ENCODE results near the gene UGT1A8.

Gene UGT1A8

DNA sequence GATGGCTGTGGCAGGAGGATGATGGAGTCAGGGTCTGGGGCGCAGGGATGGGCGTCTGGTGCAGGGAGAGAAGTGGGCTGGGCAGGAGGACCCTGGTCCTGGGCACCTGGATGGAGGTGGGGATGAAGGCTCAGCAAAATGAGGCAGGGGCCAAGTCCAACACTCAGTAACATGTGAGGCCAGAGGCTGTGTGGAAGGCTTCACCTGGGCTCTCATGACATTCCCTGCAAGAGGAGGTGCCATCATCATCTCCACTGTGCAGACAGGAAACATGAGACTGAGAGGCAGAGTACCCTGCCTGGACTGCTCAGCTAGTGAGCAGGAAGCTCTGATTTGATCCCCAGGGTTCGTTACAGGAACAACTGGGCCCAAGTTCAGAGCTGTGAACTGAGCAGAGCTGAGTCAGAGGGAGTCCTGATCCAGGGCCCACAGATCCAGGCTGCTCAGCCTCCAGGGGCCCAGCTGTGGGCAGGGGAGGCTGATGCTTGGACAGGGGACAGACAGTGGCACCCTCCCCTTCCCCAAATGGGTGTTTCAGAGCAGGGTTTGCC is 200.0 kb downstream of the UGT1A8 start:
- Histone ChIP-seq H3K4me1 (ENCODE audit: control insufficient read depth, insufficient read depth, low read length) (no peaks in the 10 kb centered on the region), H3K27ac (ENCODE audit: low read depth, low read length) (no peak overlapping the region), H3K27me3 (ENCODE audit: control insufficient read depth, insufficient read depth, low read length) (no peaks in the 10 kb centered on the region), H3K9ac (ENCODE audit: low read length) (no peak overlapping the region), H3K4me3 (ENCODE audit: low read length) (no peak overlapping the region), H3K36me3 (ENCODE audit: control insufficient read depth, insufficient read depth, low read length) (no peaks in the 10 kb centered on the region)

DNA sequence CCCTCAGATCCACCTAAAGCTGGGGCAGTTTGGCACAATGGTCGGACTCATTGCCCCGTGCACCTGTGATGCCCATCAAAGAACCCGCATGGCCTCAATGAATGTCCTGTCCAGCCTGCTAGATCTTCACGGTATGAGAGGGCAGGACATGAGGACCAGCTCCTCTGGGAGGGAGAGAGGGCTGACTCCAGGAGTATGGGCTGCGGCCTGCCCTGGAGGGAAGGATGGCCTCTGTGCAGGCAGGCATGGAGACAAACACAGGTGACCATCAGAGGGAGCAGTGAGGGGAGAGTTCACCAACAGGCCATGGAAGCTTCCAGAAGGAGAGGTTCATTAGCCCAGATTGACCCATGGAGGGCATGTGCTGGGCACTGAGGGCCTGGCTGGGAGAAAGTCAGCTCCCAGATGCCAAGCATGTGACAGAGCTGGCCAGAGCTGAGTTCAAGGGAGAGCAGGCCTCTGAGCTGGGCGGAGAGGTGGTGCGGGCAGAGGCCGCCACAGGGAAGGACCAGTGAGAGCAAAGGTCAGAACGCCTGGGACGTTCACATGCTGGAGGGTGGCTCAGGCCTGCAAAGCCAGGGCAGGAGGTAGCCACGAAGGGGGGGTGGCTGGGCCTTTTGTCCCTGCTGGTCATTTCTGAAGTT is 200.7 kb downstream of the UGT1A8 start:
- Histone ChIP-seq H3K27ac (ENCODE audit: low read depth, low read length) (no peak overlapping the region), H3K9ac (ENCODE audit: low read length) (no peak overlapping the region), H3K4me1 (ENCODE audit: control insufficient read depth, insufficient read depth, low read length) (no peaks in the 10 kb centered on the region), H3K4me3 (ENCODE audit: low read length) (no peak overlapping the region), H3K27me3 (ENCODE audit: control insufficient read depth, insufficient read depth, low read length) (no peaks in the 10 kb centered on the region), H3K36me3 (ENCODE audit: control insufficient read depth, insufficient read depth, low read length) (no peaks in the 10 kb centered on the region)

DNA sequence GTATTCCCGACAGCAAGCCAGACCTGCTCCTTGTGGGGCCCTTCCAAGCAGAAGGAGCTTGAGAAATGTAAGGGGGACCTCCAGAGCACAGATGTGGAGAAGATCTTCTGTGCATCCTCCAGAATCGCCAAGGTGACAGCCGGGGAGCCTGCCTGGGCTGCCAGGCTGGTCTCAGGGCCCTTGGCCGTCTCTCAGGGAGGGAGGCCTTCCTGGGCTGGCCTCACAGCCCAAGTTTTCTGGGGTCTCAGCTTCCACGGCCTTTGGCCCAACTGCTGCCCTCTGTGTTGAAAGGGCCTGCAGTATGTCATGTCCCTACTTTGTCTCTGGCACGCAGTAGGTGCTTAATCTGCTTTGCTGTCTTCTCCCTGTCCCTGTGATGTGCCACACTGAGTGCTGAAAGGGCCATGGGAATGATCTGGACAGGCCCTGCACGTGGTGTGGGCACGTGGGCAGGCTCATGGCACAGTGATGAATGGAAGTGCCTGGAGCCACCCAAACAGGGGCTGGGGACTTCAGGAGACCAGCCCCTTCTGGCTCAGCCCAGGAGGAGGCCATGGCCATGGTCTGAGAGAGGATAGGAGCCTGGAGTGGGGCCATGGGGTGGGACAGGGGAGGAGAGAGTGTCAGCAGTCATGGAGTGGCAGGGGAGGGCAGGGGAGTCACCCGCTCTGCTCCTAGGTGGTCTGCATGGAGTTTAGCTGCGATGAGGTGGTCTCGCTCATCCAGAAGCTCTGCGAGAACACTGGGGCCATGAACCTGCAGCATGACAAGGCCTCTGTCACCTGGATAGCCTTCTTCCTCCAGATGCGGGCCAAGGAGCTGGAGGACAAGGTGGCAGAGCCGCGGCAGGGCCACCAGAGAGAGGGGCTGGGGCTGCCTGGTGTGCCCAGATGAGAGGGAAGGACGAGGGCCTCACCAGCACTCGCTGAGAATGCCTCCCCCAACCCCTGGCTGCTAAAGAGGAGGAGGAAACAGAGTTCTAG is 201.5 kb downstream of the UGT1A8 start:
- no peaks in the 10 kb centered on the region for H3K4me1 ChIP-seq (ENCODE audit: control insufficient read depth, insufficient read depth, low read length)

DNA sequence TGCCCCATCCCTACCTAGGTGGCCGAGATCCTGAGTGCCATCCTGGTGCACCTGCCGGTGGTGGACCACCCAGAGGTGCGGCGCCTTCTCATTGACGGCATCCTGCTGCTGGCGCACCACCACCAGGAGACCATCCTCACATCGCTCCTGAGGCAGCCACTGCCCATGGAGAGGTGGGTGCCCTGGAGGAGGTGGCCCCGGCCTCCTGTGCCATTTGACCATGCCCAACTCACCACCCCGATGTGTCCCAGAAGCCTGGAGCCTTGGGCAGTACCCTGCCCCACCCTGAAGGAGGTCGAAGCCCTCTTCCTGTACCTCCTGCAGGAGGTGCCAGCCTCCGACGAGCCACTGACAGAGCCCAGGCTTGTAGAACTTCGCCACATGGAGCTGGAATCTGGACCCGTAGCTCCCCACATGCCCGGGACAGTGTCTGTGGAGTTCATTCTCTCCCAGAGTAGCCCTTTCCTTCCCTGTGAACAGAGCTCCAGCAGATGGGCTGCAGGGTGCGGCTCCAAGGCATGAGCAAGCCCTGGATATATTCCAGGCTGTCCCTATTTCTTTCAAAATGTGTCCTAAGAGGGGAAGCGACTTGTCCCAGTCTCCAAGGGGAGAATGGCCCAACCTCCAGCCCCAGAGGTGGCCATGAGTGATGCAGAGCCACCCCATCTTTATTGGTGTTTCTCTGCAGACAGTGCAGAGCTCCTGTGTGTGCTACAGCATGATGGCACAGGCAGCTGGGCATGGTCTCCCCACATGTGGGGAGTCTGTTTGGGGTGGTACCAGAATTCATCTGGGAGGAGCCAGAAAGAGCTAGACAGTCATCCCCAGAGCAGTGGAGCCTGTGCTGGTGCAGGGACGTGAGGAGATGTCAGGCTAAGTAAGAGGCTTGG is 202.7 kb downstream of the UGT1A8 start:
- no peaks in the 10 kb centered on the region for H3K27me3 ChIP-seq (ENCODE audit: control insufficient read depth, insufficient read depth, low read length)
- no peaks in the 10 kb centered on the region for H3K36me3 ChIP-seq (ENCODE audit: control insufficient read depth, insufficient read depth, low read length)
- H3K4me1 ChIP-seq (ENCODE audit: control insufficient read depth, insufficient read depth, low read length): no peaks in the 10 kb centered on the region
- H3K4me3 ChIP-seq (ENCODE audit: low read length): no peak overlapping the region
- no peak overlapping the region for H3K27ac ChIP-seq (ENCODE audit: low read depth, low read length)
- no peak overlapping the region for H3K9ac ChIP-seq (ENCODE audit: low read length)

More for the DNA sequence above, 201.5 kb downstream of the UGT1A8 start:
- no peaks in the 10 kb centered on the region for H3K27me3 ChIP-seq (ENCODE audit: control insufficient read depth, insufficient read depth, low read length)
- no peak overlapping the region for H3K4me3 ChIP-seq (ENCODE audit: low read length)
- H3K36me3 ChIP-seq (ENCODE audit: control insufficient read depth, insufficient read depth, low read length): no peaks in the 10 kb centered on the region
- no peak overlapping the region for H3K27ac ChIP-seq (ENCODE audit: low read depth, low read length)
- H3K9ac ChIP-seq (ENCODE audit: low read length): no peak overlapping the region

DNA sequence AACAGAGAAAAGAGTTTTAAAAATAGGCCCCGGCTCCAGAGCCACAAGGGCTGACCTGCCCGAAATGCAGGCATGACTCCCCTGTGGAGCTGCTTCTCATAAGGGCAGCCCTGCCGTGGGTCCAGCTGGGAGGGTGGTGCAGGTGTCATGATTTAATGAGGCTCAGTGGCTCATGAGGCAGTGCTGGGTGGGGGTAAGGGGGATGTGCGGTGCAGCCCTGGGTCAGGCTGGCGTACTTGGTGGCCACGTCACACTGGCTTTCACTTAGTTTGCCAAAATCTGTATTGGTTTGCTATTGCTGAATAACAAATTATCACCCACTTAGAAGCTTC is 203.3 kb downstream of the UGT1A8 start:
- H3K27me3 ChIP-seq (ENCODE audit: control insufficient read depth, insufficient read depth, low read length): no peaks in the 10 kb centered on the region
- no peak overlapping the region for H3K4me3 ChIP-seq (ENCODE audit: low read length)
- H3K27ac ChIP-seq (ENCODE audit: low read depth, low read length): no peak overlapping the region
- H3K9ac ChIP-seq (ENCODE audit: low read length): no peak overlapping the region
- no peaks in the 10 kb centered on the region for H3K4me1 ChIP-seq (ENCODE audit: control insufficient read depth, insufficient read depth, low read length)
- H3K36me3 ChIP-seq (ENCODE audit: control insufficient read depth, insufficient read depth, low read length): no peaks in the 10 kb centered on the region

DNA sequence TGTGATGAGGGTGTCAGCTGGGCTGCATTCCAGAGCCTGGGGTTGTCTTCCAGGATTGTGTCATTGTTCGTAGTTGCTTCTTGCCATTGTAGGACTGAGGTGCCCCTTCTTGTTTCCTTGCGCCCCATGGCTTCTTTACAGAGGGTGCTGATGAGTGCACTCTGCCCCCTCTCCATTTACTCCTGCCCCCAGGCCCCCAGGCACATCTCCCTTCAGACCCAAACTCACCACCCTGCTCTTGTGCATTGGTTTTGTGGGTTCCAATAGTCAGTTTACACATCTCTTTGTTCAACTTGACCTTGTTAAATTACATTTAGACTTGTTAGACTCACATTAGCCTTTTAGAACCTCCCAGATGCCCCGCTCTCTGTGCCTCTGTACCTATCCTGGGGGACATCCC is 203.8 kb downstream of the UGT1A8 start:
- H3K9ac ChIP-seq (ENCODE audit: low read length): no peak overlapping the region
- H3K27ac ChIP-seq (ENCODE audit: low read depth, low read length): no peak overlapping the region

DNA sequence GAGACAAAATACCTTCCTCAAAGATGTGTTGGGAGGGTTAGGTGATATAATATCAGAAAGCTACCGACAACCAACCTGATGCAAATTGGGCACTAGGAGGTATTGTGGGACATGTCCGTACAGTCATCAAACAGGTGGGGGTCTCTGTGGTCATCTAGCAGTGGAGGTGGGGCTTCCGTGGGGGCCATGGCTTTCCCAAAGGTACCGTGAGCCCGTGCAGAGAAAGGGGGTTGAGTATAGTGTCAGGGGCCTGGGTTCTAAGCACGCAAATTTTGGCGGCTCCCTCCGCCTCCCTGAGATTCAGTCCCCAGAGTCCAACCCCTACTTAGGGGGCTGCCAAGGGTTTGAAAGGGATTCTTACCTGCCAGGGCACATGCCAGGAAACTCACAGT is 204.3 kb downstream of the UGT1A8 start:
- no peak overlapping the region for H3K9ac ChIP-seq (ENCODE audit: low read length)
- H3K36me3 ChIP-seq (ENCODE audit: control insufficient read depth, insufficient read depth, low read length): no peaks in the 10 kb centered on the region
- no peak overlapping the region for H3K27ac ChIP-seq (ENCODE audit: low read depth, low read length)
- H3K4me3 ChIP-seq (ENCODE audit: low read length): no peak overlapping the region
- no peaks in the 10 kb centered on the region for H3K27me3 ChIP-seq (ENCODE audit: control insufficient read depth, insufficient read depth, low read length)
- no peaks in the 10 kb centered on the region for H3K4me1 ChIP-seq (ENCODE audit: control insufficient read depth, insufficient read depth, low read length)

More for the DNA sequence above, 203.8 kb downstream of the UGT1A8 start:
- Histone ChIP-seq H3K4me1 (ENCODE audit: control insufficient read depth, insufficient read depth, low read length) (no peaks in the 10 kb centered on the region), H3K27me3 (ENCODE audit: control insufficient read depth, insufficient read depth, low read length) (no peaks in the 10 kb centered on the region), H3K36me3 (ENCODE audit: control insufficient read depth, insufficient read depth, low read length) (no peaks in the 10 kb centered on the region), H3K4me3 (ENCODE audit: low read length) (no peak overlapping the region)

DNA sequence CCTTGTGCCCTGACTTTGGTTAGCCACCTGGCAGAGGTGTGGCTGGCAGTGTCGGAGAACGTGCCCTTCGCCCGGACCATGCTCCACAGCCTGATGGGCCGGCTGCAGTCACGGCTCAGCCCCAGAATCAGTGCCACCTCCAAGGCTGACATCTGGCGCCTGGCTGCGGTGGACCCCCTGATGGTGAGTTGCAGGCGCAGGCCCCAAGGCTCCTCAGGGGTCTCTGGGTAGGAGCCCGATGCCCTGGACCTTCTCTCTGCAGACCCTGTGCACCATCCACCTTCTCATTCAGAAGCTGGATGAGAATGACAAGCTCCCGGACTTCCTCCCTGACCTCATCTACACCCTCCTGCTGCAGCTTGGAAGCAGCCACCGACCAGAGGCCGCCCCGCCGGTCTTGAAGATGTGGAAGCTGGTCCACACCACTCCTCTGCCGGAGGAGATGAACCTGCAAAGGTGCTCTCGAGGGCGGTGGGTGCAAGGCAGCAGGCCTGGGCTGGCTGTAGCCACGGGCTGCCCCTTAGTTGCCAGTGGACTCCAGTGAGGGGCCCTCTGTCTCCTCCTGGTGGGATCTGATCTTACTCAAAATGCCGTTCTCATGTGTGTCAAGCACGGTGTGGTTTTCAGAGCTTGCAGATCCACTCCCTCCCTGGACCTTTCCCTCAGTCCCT is 204.8 kb downstream of the UGT1A8 start:
- Histone ChIP-seq H3K27me3 (ENCODE audit: control insufficient read depth, insufficient read depth, low read length) (no peaks in the 10 kb centered on the region), H3K36me3 (ENCODE audit: control insufficient read depth, insufficient read depth, low read length) (no peaks in the 10 kb centered on the region), H3K9ac (ENCODE audit: low read length) (no peak overlapping the region), H3K4me1 (ENCODE audit: control insufficient read depth, insufficient read depth, low read length) (no peaks in the 10 kb centered on the region), H3K4me3 (ENCODE audit: low read length) (no peak overlapping the region), H3K27ac (ENCODE audit: low read depth, low read length) (no peak overlapping the region)

All from rectal smooth muscle tissue (tissue), 1 donor.